ENCODE measurements around the gene MAP2K3.

MAP2K3 gene

DNA sequence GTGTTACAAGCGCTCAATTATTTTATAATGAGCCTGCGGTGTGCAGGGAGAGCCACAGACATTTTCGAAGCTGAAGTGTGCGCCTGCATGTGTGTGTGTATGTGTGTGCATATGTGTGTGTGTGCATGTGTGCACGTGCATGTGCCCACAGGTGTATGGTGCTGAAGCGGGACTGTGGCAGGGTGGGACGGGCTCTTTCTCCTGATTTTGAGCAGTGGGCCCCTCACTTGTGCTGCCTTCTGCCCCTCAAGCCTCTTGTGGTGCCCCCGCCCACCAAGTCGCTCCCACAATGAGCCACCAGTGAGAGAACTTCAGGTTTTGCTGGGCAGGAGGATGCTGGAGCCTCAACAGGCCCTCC is 75.0 kb downstream of the MAP2K3 start:
- H3K27me3 Mint-ChIP-seq (ENCODE audit: low read depth, poor library complexity): peaks cover 25% of the 10 kb centered on the region
- TF ChIP-seq, protein P1, sequence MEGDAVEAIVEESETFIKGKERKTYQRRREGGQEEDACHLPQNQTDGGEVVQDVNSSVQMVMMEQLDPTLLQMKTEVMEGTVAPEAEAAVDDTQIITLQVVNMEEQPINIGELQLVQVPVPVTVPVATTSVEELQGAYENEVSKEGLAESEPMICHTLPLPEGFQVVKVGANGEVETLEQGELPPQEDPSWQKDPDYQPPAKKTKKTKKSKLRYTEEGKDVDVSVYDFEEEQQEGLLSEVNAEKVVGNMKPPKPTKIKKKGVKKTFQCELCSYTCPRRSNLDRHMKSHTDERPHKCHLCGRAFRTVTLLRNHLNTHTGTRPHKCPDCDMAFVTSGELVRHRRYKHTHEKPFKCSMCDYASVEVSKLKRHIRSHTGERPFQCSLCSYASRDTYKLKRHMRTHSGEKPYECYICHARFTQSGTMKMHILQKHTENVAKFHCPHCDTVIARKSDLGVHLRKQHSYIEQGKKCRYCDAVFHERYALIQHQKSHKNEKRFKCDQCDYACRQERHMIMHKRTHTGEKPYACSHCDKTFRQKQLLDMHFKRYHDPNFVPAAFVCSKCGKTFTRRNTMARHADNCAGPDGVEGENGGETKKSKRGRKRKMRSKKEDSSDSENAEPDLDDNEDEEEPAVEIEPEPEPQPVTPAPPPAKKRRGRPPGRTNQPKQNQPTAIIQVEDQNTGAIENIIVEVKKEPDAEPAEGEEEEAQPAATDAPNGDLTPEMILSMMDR (IDR thresholded peaks at IDR 0.05): no peak
- H3K4me3 Mint-ChIP-seq: no peak overlapping the region
- peaks cover 65% of the 10 kb centered on the region for H3K4me1 Mint-ChIP-seq
- no peak overlapping the region for H3K27ac Mint-ChIP-seq
- no peak for DNase-seq
- no peaks in the 10 kb centered on the region for H3K36me3 Mint-ChIP-seq (ENCODE audit: low read depth)
- no peaks in the 10 kb centered on the region for H3K9me3 Mint-ChIP-seq

DNA sequence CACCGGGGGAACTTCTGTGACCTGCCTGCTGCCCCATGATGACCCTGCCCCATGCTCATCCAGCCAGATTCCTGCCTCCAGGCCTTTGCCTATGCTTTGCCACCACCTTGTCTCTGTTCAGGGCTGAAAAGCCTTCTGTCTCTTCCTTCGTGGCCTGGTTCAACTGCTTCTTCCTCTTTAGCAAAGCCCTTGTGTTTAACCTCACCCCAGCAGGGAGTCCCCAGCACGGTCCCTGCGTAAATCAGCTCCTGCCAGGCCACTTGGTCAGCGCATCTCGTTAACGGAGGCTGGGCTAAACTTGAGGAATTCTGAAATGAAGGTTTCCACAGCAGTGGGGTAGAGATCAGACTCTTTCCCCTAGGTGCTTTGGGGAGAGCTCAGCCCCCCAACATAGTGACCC is 75.5 kb downstream of the MAP2K3 start:
- no peak for DNase-seq
- no peaks in the 10 kb centered on the region for H3K36me3 Mint-ChIP-seq (ENCODE audit: low read depth)
- H3K4me1 Mint-ChIP-seq: peaks cover 59% of the 10 kb centered on the region
- no peak overlapping the region for H3K4me3 Mint-ChIP-seq
- H3K9me3 Mint-ChIP-seq: no peaks in the 10 kb centered on the region
- H3K27ac Mint-ChIP-seq: peak overlapping the region; percentile 53
- peaks cover 21% of the 10 kb centered on the region for H3K27me3 Mint-ChIP-seq (ENCODE audit: low read depth, poor library complexity)
- TF ChIP-seq, protein P1 (IDR thresholded peaks at IDR 0.05): no peak

DNA sequence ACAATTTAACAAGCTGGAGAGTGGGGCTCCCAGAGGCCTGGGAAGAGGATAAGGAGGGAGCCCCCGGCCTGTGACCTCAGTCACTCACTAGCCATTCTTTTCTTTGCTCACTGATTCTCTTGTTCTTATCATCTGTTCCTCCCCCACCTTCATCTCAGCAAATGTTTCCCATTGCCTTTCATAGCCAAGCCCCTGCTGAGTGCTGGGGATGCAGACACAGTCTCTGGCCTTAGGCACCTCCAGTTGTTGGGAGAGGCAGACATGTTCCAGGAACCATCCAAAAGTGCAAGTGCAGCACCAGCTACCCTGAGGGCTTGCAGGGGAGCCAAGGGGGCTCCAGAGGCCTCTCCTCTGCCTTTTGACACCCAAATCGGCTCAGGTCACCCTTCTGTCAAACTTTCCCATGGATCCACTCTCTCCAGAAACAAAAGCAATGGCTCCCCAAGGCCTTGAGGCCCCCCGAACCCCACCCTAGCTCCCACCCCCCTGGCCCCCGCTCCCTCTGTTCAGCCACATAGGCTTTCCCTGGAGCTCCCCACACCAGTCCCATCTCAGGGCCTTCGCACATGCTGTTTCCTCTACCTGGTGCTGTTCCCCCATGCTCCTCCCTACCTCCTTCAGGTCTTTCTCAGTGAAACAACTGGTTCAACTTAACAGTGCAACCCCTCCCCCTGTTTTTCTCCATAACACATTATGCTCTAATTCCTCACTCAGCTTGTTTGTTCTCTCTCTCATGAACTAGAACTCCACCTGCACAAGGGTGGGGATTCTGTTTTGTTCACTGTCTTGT is 76.7 kb downstream of the MAP2K3 start:
- Mint-ChIP-seq H3K9me3 (no peaks in the 10 kb centered on the region), H3K4me1 (peaks cover 48% of the 10 kb centered on the region), H3K27me3 (ENCODE audit: low read depth, poor library complexity) (peaks cover 21% of the 10 kb centered on the region), H3K4me3 (no peak overlapping the region), H3K27ac (no peak overlapping the region), H3K36me3 (ENCODE audit: low read depth) (no peaks in the 10 kb centered on the region)
- no peak for DNase-seq
- TF ChIP-seq, protein P1 (IDR thresholded peaks at IDR 0.05): no peak

DNA sequence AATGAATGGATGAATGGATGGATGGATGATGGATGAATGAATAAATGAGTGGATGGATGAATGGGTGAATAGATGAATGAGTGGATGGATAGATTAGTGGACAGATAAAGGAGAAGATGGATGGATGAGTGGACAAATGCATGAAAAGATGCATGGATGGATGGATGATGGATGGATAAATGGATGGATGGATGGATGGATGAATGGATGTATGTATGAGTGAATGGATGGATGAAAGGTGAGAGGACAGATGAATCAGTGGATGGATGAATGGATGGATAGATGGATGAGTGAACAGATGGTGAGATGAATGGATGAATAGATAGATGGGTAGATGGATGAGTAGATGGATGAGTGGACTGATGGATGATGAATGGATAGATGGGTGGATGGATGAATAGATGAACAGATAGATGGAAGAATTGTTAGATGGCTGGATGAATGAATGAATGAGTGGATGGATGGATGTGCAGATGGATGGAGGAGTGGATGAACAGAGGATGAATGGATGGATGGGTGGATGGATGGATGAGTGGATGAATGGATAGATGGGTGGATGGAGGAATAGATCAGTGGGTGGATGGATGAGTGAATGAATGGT is 77.9 kb downstream of the MAP2K3 start:
- H3K36me3 Mint-ChIP-seq (ENCODE audit: low read depth): no peaks in the 10 kb centered on the region
- H3K4me1 Mint-ChIP-seq: peaks cover 36% of the 10 kb centered on the region
- DNase-seq: no peak
- no peaks in the 10 kb centered on the region for H3K9me3 Mint-ChIP-seq
- no peak overlapping the region for H3K4me3 Mint-ChIP-seq
- TF ChIP-seq, protein P1 (IDR thresholded peaks at IDR 0.05): no peak
- H3K27ac Mint-ChIP-seq: no peak overlapping the region
- peaks cover 13% of the 10 kb centered on the region for H3K27me3 Mint-ChIP-seq (ENCODE audit: low read depth, poor library complexity)

DNA sequence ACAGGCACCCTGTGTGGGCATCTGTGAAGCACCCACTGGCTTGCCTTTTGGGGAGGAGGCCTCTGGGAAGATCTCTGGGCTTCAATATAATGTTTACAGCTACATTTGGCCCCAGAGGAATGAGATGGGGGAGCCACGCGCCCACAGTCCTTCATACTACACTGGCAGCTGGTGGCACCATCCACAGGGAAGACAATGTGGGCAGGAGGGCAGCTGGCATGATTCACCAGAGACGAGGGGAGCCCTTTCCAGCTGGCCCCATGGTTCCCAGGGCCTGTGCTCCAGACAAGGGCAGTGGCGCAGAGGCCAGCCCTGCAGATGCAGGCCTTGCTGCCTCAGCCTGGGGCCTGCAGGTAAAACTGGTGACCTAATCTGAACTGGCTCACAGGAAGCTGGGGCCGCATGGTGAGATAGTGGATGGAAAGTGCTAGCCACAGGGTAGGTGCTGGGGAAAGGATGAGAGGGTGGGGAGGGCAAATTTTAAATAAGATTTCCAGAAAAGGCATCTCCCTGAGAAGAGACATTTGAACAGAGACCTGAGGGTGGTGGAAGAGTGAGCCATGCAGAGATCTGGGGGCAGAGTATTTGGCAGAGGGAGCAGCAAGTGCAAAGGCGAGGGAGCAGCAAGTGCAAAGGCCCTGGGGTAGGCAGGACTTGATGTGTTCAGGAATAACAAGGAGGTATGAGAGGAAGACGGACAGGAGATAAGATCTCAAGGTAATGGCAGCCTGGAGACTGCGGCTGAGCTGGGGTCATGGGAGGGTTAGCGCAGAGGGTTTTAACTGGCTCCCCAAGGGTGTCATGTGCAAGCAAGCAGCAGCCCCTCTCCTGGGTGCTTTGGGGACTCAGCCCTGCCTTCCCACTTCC is 79.5 kb downstream of the MAP2K3 start:
- Mint-ChIP-seq H3K27ac (no peak overlapping the region), H3K4me1 (peaks cover 20% of the 10 kb centered on the region), H3K9me3 (no peaks in the 10 kb centered on the region), H3K36me3 (ENCODE audit: low read depth) (no peaks in the 10 kb centered on the region), H3K4me3 (no peak overlapping the region), H3K27me3 (ENCODE audit: low read depth, poor library complexity) (peaks cover 15% of the 10 kb centered on the region)
- no peak for DNase-seq
- TF ChIP-seq, protein P1 (IDR thresholded peaks at IDR 0.05): no peak
